HEK293T (cell line): Measurements from ENCODE around the gene ZNF75A.

Source experiments
- CTCF ChIA-PET: fragments of 350-600 bp; formaldehyde crosslinking; extraction: SDS; loops from one replicate; lab custom pipeline; 2021; ENCODE audit warnings: antibody characterized with exemption, inconsistent platforms; lab: Yijun Ruan, JAX
- POLR2A ChIA-PET: fragments of 350-600 bp; formaldehyde crosslinking; extraction: SDS; loops from one replicate; lab custom pipeline; 2020; ENCODE audit warnings: antibody characterized with exemption, inconsistent platforms; lab: Yijun Ruan, JAX
- DNase-seq: peaks from one replicate; pipeline ENCODE4 v3.0.0; 2012; ENCODE audit warnings: mixed read lengths; ENCODE audit errors: extremely low spot score
- ARNT ChIP-seq: fragments of 450-650 bp; IDR thresholded peaks from 2 replicates; pipeline ENCODE4 v1.6.1; 2017; ENCODE audit warnings: mild to moderate bottlenecking
- BHLHE40 ChIP-seq: fragments of 450-650 bp; IDR thresholded peaks from 2 replicates; pipeline ENCODE4 v1.6.1; 2016; ENCODE audit warnings: mild to moderate bottlenecking, moderate library complexity, borderline replicate concordance
- CTBP1 ChIP-seq: fragments of 450-650 bp; IDR thresholded peaks from 2 replicates; pipeline ENCODE4 v1.6.1; 2016; ENCODE audit warnings: borderline replicate concordance
- ELF4 ChIP-seq: fragments of 450-650 bp; IDR thresholded peaks from 2 replicates; pipeline ENCODE4 v1.6.1; 2017; ENCODE audit warnings: antibody characterized with exemption
- FOXA1 ChIP-seq: fragments of 450-650 bp; IDR thresholded peaks from 2 replicates; pipeline ENCODE4 v1.6.1; 2016; ENCODE audit warnings: mild to moderate bottlenecking
- FOXK2 ChIP-seq: fragments of 450-650 bp; IDR thresholded peaks from 2 replicates; pipeline ENCODE4 v1.6.1; 2016; ENCODE audit warnings: mild to moderate bottlenecking
- FOXM1 ChIP-seq: fragments of 450-650 bp; IDR thresholded peaks from 2 replicates; pipeline ENCODE4 v1.6.1; 2017; ENCODE audit warnings: mild to moderate bottlenecking, borderline replicate concordance
- HDGF ChIP-seq: fragments of 450-650 bp; IDR thresholded peaks from 2 replicates; pipeline ENCODE4 v1.6.1; 2017; ENCODE audit warnings: antibody characterized with exemption, borderline replicate concordance
- L3MBTL2 ChIP-seq: fragments of 450-650 bp; conservative IDR thresholded peaks from 2 replicates; pipeline ENCODE4 v1.6.1; 2016; ENCODE audit warnings: mild to moderate bottlenecking
- LEF1 ChIP-seq: fragments of 450-650 bp; IDR thresholded peaks from 2 replicates; pipeline ENCODE4 v1.6.1; 2017; ENCODE audit warnings: mild to moderate bottlenecking, borderline replicate concordance
- NFRKB ChIP-seq: fragments of 450-650 bp; IDR thresholded peaks from 2 replicates; pipeline ENCODE4 v1.6.1; 2016; ENCODE audit warnings: mild to moderate bottlenecking, moderate library complexity
- SP1 ChIP-seq: fragments of 450-650 bp; IDR thresholded peaks from 2 replicates; pipeline ENCODE4 v1.6.1; 2017
- SUZ12 ChIP-seq: fragments of 450-650 bp; IDR thresholded peaks from 2 replicates; pipeline ENCODE4 v1.6.1; 2016; ENCODE audit warnings: mild to moderate bottlenecking
- TARDBP ChIP-seq: fragments of 450-650 bp; IDR thresholded peaks from 2 replicates; pipeline ENCODE4 v1.6.1; 2016
- ZNF384 ChIP-seq: fragments of 450-650 bp; IDR thresholded peaks from 2 replicates; pipeline ENCODE4 v1.6.1; 2016
- TF ChIP-seq, protein P1 (sequence below): fragments of 450-650 bp; IDR thresholded peaks from 2 replicates; pipeline ENCODE4 v1.6.1; 2016

ZNF75A gene

DNA sequence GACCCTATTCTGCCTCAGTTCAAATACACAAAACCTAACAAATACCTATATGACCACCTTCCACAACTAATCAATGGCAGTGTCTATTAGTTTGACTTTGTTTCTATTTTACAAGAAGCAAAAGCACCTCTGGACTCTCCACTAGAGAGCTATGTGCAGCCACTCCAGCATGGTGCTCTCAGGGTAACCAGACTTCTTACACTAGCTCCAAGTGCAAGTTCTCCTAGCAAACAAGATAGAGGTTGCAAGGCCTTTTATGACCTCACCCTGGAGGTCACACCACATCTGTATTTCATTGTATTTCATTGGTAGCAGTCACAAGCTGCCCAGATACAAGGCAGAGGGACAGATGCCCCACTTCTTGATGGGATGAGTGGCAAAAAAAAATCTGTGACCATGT, 30.4 kb upstream of the ZNF75A start:
- DNase-seq, result no peak
- CTCF ChIA-PET, result no interaction called here
- TF ChIP-seq SUZ12 (no peak), BHLHE40 (no peak), CTBP1 (no peak), ARNT (no peak), TARDBP (no peak), FOXK2 (no peak), FOXA1 (no peak), ZNF384 (no peak), L3MBTL2 (no peak)
- POLR2A ChIA-PET, result interaction anchor here (1.8 kb wide), 1 partner anchor 8 kb away, joined by 10 read pairs; the partner anchor contains the start of gene ZNF263

DNA sequence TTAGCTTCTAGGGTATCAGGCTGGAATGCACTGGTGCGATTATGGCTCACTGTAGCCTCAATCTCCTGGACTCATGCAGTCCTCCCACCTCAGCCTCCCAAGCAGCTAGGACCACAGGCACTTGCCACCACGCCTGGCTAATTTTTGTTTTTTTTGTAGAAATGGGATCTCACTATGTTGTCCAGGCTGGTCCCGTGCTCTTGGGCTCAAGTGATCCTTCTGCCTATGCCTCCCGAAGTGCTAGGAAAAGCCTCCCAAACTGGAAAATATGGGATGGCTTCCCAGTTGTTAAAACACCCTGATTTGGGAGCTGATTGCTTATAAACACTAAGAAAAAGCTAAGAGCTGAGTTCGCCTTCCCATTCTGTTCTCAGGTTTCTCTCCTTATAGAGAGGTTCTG, 28.6 kb upstream of the ZNF75A start:
- DNase-seq, result no peak
- no peak for TF ChIP-seq FOXM1
- ChIA-PET POLR2A (interaction anchor here (1.2 to 1.6 kb wide), 2 partner anchors 10 to 12 kb away, joined by 6 to 9 read pairs; no protein-coding TSS in a partner anchor), CTCF (interaction anchor here (1.1 kb wide), 1 partner anchor 10 kb away, joined by 6 read pairs; no protein-coding TSS in a partner anchor)

DNA sequence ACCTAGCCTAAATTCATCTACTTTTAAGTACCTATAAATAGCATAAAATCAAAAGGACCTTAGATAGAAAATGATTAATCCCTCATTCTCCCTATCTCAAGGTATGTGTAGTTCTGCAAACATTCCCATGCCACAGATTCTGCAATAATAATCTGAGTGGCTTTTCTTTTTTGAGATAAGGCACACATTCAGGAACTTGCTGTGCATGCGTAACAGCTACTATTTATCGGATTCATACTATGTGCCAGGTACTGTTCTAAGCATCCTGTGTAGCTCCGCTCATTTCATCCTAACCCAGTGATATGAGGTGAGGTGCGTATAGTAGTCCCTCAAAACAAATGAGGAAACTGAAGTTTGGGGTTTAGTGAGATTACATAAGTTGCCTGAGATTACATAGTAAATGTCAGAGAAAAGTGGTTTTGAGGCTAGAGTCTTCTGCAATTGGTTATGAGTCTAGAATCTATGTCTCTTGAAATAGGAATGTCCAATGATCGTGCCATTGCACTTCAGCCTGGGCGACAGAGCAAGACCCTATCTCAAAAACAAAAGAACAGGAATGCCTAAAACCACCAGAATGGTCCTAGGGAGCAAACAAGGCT, 24.0 kb upstream of the ZNF75A start:
- TF ChIP-seq FOXM1, result no peak
- no peak for TF ChIP-seq CTBP1
- no peak for TF ChIP-seq HDGF
- TF ChIP-seq BHLHE40, result no peak
- TF ChIP-seq FOXA1, result no peak
- TF ChIP-seq ZNF384, result no peak
- CTCF ChIA-PET, result no interaction called here
- POLR2A ChIA-PET, result no interaction called here
- no peak for DNase-seq

- ChIA-PET POLR2A (interaction anchor here (0.6 to 2.7 kb wide), 31 partner anchors 8 to 219 kb away, joined by 3 to 30 read pairs (median 4); partner anchors contain the start of genes CLUAP1, MEFV, NAA60 and OR1F1), CTCF (interaction anchor here (0.6 to 1.0 kb wide), 2 partner anchors 16 to 1585 kb away, joined by 3 to 4 read pairs; no protein-coding TSS in a partner anchor)
- DNase-seq, result peak; percentile 66
- TF ChIP-seq SUZ12, result no peak
- no peak for TF ChIP-seq SP1
- no peak for TF ChIP-seq FOXA1
- no peak for TF ChIP-seq BHLHE40
- TF ChIP-seq L3MBTL2, result peak; percentile 18
- TF ChIP-seq, protein P1, sequence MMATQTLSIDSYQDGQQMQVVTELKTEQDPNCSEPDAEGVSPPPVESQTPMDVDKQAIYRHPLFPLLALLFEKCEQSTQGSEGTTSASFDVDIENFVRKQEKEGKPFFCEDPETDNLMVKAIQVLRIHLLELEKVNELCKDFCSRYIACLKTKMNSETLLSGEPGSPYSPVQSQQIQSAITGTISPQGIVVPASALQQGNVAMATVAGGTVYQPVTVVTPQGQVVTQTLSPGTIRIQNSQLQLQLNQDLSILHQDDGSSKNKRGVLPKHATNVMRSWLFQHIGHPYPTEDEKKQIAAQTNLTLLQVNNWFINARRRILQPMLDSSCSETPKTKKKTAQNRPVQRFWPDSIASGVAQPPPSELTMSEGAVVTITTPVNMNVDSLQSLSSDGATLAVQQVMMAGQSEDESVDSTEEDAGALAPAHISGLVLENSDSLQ, result no peak
- TF ChIP-seq ARNT, result no peak
- TF ChIP-seq HDGF, result no peak
- no peak for TF ChIP-seq LEF1
Measured at GRCh38 chr16:3282103-3282729, 23.1 kb upstream of the ZNF75A start.

GRCh38 chr16:3282730-3283542, 22.4 kb upstream of the ZNF75A start, which contains the start of gene ZNF263:
TSS of gene ZNF263 (plus strand) at chr16:3283491. CDS start at chr16:3283819, 328 bp downstream.
- TF ChIP-seq ELF4 (peak; percentile 24), FOXK2 (no peak), L3MBTL2 (peak; percentile 87)
- TF ChIP-seq, protein P1, result peak; percentile 79
- ChIA-PET CTCF (interaction anchor here (0.5 to 1.0 kb wide), 4 partner anchors 15 to 1585 kb away, joined by 3 to 4 read pairs (median 3); no protein-coding TSS in a partner anchor), POLR2A (interaction anchor here (0.6 to 2.7 kb wide), 31 partner anchors 9 to 218 kb away, joined by 3 to 30 read pairs (median 4); partner anchors contain the start of genes CLUAP1, MEFV, NAA60 and OR1F1)
- peak; percentile 92 for DNase-seq

- TF ChIP-seq NFRKB, result no peak
- no peak for TF ChIP-seq SP1
- no peak for TF ChIP-seq ELF4
- no peak for TF ChIP-seq ZNF384
- no peak for TF ChIP-seq LEF1
- TF ChIP-seq CTBP1, result no peak
- TF ChIP-seq HDGF, result no peak
- TF ChIP-seq, protein P1, result no peak
- POLR2A ChIA-PET, result interaction anchor here (0.7 to 2.7 kb wide), 19 partner anchors 10 to 161 kb away, joined by 3 to 30 read pairs (median 5); partner anchors contain the start of genes MEFV, OR1F1, ZNF174 and ZSCAN32
- CTCF ChIA-PET, result interaction anchor here (0.5 to 1.0 kb wide), 2 partner anchors 14 to 16 kb away, joined by 3 read pairs; no protein-coding TSS in a partner anchor
- no peak for DNase-seq
Measured at GRCh38 chr16:3283543-3284447, 21.5 kb upstream of the ZNF75A start.
